Measurements from ENCODE around the gene SLC9A5. TPM values are rescaled to one million over a fixed set of nuclear protein-coding genes. Genes with fewer than 3 reads are reported as not detected.

SLC9A5 gene
- total RNA-seq, 1 donor from 2014 or later: 17.2 TPM

DNA sequence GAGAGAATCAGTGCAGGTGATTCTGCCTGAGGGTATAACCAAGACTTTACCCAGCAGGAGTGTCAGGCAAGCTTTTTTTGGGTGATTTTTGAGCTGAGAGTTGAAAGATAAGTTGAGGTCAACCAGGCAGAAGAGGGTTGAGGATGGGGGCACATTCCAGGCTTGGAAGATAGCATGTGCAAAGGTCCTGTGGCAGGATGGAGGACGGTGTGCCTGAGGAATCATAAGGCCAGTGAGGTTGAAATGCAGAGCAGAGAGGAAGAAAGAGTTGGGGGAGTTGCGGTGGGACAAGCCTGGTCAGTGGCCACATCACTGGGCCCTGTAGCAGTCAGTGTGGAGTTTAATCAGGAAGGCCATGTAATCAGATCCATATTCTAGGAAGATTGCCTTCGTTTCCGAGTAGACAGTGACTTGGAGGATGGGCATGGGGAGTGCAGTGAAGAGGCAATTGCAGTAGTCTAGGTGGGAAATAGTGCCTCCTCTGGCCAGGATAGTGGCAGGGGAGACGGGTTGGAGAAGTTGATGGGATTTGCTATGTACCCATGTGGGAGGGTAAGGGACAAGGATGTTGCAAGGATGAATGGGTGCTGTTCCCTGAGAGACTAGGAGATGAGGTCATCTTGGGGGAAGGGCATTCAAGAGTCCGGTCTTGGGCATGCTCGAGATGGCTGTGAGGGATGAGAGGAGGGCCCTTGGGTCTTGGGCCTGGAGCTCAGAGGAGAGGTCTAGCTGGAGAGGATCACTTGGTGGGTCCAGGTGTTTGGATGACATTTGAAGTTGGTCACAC is 34.5 kb downstream of the SLC9A5 start:
- Mint-ChIP-seq H3K9me3 (ENCODE audit: unreplicated experiment) (no peaks in the 10 kb centered on the region), H3K27ac (ENCODE audit: unreplicated experiment) (peak overlapping the region; percentile 1), H3K36me3 (ENCODE audit: low read depth, unreplicated experiment) (peaks cover 21% of the 10 kb centered on the region), H3K4me1 (ENCODE audit: unreplicated experiment) (peaks cover 7% of the 10 kb centered on the region), H3K27me3 (ENCODE audit: unreplicated experiment) (peaks cover 10% of the 10 kb centered on the region), H3K4me3 (ENCODE audit: unreplicated experiment) (peak overlapping the region; percentile 53)
- TF ChIP-seq, protein P1, sequence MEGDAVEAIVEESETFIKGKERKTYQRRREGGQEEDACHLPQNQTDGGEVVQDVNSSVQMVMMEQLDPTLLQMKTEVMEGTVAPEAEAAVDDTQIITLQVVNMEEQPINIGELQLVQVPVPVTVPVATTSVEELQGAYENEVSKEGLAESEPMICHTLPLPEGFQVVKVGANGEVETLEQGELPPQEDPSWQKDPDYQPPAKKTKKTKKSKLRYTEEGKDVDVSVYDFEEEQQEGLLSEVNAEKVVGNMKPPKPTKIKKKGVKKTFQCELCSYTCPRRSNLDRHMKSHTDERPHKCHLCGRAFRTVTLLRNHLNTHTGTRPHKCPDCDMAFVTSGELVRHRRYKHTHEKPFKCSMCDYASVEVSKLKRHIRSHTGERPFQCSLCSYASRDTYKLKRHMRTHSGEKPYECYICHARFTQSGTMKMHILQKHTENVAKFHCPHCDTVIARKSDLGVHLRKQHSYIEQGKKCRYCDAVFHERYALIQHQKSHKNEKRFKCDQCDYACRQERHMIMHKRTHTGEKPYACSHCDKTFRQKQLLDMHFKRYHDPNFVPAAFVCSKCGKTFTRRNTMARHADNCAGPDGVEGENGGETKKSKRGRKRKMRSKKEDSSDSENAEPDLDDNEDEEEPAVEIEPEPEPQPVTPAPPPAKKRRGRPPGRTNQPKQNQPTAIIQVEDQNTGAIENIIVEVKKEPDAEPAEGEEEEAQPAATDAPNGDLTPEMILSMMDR (IDR thresholded peaks at IDR 0.05; ENCODE audit: unreplicated experiment): no peak
- DNase-seq (ENCODE audit: low spot score): no peak

DNA sequence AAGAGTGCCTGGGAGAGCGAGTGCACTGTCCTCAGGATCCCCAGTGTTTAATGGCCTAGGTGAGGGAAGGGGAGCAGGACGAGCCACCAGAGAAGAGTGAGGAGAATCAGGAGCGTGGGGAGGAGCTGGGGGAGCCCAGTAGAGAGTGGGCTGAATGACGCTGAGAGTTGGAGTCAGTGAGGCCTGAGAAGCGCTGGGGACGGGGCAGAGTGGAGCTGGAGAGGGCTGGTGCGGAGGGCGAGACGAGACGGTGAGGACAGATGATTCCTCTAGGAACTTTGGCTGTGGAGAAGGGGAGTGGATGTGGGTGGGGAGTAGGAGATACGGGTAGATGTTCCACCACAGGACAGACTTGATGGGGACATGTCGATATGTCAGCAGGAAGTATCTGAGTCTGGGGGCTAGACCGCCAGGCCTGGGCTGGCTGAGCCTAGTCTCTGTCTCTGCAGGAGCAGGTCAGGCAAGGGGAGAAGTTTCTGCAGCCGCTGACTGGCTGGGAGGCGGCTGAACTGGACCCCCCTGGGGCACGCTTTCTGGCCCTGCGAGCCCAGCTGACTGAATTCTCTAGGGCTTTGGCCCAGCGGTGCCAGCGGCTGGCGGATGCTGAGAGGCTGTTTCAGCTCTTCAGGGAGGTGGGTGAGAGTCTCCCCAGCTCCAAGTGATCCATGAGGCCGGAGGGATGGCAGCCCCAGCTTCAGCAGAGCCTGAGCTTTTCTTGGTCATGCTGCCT is 35.2 kb downstream of the SLC9A5 start:
- peak overlapping the region; percentile 53 for H3K4me3 Mint-ChIP-seq (ENCODE audit: unreplicated experiment)

DNA sequence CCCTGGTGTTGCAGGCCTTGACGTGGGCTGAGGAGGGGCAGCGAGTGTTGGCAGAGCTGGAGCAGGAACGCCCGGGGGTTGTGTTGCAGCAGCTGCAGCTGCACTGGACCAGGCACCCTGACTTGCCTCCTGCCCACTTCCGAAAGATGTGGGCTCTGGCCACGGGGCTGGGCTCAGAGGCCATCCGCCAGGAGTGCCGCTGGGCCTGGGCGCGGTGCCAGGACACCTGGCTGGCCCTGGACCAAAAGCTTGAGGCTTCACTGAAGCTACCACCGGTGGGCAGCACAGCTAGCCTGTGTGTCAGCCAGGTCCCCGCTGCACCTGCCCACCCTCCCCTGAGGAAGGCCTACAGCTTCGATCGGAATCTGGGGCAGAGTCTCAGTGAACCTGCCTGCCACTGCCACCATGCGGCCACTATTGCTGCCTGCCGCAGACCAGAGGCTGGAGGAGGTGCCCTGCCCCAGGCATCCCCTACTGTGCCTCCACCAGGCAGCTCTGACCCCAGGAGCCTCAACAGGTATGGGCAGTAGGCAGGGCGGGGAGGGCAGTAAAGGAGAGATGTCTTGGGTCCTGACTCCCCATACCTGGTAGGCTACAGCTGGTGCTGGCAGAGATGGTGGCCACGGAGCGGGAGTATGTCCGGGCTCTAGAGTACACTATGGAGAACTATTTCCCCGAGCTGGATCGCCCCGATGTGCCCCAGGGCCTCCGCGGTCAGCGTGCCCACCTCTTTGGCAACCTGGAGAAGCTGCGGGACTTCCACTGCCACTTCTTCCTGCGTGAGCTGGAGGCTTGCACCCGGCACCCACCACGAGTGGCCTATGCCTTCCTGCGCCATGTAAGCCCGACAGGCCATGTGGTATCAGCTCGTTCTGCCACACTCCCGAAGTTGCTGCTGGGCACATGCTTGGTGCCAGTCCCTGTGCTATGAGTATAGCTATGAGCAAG is 36.2 kb downstream of the SLC9A5 start:
- Mint-ChIP-seq H3K4me3 (ENCODE audit: unreplicated experiment) (no peak overlapping the region), H3K27me3 (ENCODE audit: unreplicated experiment) (peaks cover 10% of the 10 kb centered on the region), H3K36me3 (ENCODE audit: low read depth, unreplicated experiment) (peaks cover 21% of the 10 kb centered on the region), H3K4me1 (ENCODE audit: unreplicated experiment) (peaks cover 7% of the 10 kb centered on the region), H3K9me3 (ENCODE audit: unreplicated experiment) (no peaks in the 10 kb centered on the region), H3K27ac (ENCODE audit: unreplicated experiment) (no peak overlapping the region)
- DNase-seq (ENCODE audit: low spot score): peak; percentile 62
- TF ChIP-seq, protein P1 (IDR thresholded peaks at IDR 0.05; ENCODE audit: unreplicated experiment): no peak

More for the DNA sequence above, 35.2 kb downstream of the SLC9A5 start:
- DNase-seq (ENCODE audit: low spot score): no peak
- TF ChIP-seq, protein P1 (IDR thresholded peaks at IDR 0.05; ENCODE audit: unreplicated experiment): no peak
- H3K4me1 Mint-ChIP-seq (ENCODE audit: unreplicated experiment): peaks cover 7% of the 10 kb centered on the region
- peaks cover 10% of the 10 kb centered on the region for H3K27me3 Mint-ChIP-seq (ENCODE audit: unreplicated experiment)
- peaks cover 21% of the 10 kb centered on the region for H3K36me3 Mint-ChIP-seq (ENCODE audit: low read depth, unreplicated experiment)
- no peaks in the 10 kb centered on the region for H3K9me3 Mint-ChIP-seq (ENCODE audit: unreplicated experiment)
- no peak overlapping the region for H3K27ac Mint-ChIP-seq (ENCODE audit: unreplicated experiment)

DNA sequence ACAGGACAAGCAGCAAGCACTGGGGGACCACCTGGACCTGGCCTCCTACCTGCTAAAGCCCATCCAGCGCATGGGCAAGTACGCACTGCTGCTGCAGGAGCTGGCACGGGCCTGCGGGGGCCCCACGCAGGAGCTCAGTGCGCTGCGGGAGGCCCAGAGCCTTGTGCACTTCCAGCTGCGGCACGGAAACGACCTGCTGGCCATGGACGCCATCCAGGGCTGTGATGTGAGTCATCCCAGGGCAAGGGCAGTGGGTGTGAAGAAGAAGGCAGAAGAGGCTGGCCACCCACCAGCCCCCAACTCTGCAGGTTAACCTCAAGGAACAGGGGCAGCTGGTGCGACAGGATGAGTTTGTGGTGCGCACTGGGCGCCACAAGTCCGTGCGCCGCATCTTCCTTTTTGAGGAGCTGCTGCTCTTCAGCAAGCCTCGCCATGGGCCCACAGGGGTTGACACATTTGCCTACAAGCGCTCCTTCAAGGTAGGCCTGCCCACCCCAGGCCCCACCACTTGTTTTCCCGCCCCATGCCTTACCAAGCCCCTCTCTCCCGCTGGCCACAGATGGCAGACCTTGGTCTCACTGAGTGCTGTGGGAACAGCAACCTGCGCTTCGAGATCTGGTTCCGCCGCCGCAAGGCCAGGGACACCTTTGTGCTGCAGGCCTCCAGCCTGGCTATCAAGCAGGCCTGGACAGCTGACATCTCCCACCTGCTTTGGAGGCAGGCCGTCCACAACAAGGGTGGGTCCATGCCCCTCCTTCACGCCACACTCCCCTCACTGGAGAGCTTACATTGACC is 37.9 kb downstream of the SLC9A5 start:
- H3K4me3 Mint-ChIP-seq (ENCODE audit: unreplicated experiment): no peak overlapping the region
- peaks cover 7% of the 10 kb centered on the region for H3K4me1 Mint-ChIP-seq (ENCODE audit: unreplicated experiment)
- H3K27ac Mint-ChIP-seq (ENCODE audit: unreplicated experiment): no peak overlapping the region
- TF ChIP-seq, protein P1 (IDR thresholded peaks at IDR 0.05; ENCODE audit: unreplicated experiment): no peak
- no peaks in the 10 kb centered on the region for H3K9me3 Mint-ChIP-seq (ENCODE audit: unreplicated experiment)
- peaks cover 10% of the 10 kb centered on the region for H3K27me3 Mint-ChIP-seq (ENCODE audit: unreplicated experiment)
- peaks cover 21% of the 10 kb centered on the region for H3K36me3 Mint-ChIP-seq (ENCODE audit: low read depth, unreplicated experiment)
- no peak for DNase-seq (ENCODE audit: low spot score)
